ENCODE measurements around the gene C1orf50.
"Not testable (repeated sequence)": the region's sequence is repeated elsewhere in the genome, so short reads cannot be mapped to it uniquely, and the experiment has no call there.

The C1orf50 gene

GRCh38 chr1:42740851-42741580, 26.0 kb upstream of the C1orf50 start:
- DNase-seq = no peak

- no peak for DNase-seq
Observed at GRCh38 chr1:42741706-42742105, 25.3 kb upstream of the C1orf50 start.

DNA sequence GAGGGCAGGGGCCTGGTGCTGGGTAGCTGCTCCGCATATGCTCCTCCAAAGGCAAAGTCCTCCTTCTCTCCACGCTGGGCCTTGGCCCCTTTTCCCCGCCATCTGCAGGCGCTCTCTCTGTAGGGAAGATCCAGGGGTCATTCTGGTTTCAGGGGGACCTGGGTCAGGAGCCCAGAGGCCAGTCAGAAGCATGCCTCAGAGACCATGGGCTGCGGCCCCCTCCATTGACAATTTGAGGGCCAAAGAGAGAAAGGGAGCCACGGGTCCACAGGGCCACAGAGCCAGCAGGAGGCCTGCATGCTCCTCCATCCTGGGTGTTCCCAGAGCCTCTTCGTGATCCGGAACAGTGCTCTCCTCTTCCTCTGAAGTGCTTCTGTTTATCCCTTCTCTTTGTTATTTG, 24.9 kb upstream of the C1orf50 start:
- no peak for DNase-seq

DNA sequence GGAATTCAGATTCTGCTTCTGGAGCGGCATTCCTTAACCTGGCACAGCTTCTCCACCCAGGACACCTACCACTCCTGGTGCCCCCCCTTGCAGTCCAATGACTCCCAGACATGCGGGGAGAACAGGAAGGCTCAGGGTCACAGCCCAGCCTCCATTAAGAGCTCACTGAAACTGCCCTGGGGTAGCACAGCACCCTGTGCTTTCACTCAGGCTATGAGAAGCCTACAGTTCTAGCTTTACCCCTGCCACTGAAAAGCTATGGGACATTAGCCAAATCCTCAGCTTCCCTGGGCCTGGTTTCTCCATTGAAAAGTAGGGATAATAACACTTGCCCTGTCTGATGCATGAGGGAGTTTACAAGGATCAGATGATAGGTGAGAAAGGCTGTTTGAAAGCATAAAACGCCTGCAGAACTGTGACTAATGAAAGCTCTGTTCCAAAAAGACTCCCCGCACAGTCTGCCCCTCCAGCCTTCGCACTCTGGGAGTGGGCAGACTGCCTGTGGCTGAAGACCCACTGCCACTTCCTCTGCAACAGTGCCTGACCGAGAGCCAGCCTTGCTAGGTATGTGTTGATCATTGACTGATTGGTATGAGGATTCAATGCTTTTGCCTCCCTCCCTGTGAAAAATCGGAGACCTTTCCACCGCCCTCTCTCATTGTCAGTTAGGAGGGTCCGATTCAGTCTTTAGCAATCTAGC, 24.3 kb upstream of the C1orf50 start:
- no peak for DNase-seq

- no peak for DNase-seq
Observed at GRCh38 chr1:42743317-42744147, 23.5 kb upstream of the C1orf50 start.

DNA sequence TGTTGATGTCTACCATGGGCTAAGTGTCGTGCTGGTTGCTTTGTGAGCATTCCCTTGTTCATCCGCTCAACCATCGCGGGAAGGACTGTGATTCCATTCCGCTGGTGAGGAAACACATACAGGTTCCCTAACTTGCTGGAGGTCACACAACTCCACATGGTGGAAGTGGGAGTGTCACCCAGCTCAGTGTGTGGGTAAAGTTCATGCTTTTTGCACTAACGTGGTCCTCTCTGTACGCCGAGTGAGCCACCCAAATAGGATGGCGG, 23.0 kb upstream of the C1orf50 start:
- DNase-seq = no peak

DNA sequence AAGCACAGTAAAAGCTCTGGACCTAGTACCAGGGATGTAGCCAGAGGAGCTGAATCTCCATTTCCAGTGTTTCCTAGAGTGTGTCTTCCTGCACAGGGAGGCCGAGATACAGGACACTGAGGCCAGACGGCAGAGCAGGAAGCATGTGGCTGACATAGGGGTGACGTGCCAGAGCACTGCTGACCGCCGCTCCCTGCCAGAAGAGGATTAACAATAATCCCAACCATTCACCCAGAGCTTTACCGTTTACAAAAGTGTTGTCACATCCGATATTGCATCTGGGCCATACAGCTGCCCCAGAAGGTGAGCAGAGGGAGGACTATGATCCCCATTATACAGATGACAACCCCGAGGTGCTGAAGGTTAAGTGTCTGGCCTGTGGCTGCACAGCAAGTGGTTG, 21.2 kb upstream of the C1orf50 start:
- DNase-seq = no peak

DNA sequence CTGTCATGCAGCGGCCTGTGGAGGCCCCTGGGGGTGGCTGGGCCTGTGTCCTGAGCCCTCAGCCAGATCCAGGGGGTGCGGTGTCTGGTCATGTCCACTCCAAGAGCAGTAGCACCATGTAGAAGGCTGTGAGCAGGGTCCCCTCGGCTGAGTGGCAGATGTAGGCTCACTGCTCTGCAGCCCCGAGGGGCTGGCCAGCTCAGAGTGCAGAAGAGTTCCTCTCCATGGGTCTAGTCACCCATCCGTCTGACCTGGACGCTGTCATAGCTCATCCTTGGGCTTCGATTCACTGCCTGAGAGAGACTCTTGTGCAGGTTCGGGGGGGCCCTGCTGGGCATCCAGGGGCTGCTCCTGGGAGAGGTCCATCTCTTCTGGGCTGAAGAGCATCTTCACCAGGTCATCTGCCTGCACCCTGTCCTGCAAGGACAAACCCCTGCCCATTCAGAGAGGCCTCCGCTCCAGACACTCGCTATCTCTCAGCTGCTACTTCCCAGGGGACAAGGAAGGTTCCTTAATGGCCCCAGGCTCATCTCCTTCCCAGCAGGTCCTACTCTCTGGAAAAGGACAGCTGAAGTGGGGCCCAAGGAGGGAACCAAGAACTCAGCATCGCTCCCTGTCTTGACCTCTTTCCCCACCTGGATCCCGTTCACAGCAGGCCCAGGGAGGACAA, 20.5 kb upstream of the C1orf50 start:
- no peak for DNase-seq

GRCh38 chr1:42747125-42747524, 19.9 kb upstream of the C1orf50 start:
- peak; percentile 26 for DNase-seq

DNA sequence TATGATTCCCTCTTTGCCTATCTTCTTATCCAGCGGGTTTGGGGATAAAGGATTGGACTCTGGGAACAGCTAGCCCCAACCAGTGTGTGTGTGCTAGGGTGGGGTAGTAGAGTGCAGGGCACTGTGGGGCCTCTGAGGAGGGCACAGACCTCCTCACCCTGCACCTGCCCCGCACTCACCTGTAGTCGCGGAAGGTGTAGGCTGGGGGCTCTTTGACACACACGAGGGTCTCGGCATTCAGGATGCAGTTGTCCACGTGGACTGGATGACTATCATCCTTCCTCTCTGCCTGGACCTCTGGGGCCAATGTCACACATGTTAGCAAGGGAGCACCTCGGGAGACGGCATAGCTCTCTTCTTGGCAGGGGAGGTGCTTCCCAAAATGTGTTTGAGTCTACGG, 19.0 kb upstream of the C1orf50 start:
- no peak for DNase-seq

DNA sequence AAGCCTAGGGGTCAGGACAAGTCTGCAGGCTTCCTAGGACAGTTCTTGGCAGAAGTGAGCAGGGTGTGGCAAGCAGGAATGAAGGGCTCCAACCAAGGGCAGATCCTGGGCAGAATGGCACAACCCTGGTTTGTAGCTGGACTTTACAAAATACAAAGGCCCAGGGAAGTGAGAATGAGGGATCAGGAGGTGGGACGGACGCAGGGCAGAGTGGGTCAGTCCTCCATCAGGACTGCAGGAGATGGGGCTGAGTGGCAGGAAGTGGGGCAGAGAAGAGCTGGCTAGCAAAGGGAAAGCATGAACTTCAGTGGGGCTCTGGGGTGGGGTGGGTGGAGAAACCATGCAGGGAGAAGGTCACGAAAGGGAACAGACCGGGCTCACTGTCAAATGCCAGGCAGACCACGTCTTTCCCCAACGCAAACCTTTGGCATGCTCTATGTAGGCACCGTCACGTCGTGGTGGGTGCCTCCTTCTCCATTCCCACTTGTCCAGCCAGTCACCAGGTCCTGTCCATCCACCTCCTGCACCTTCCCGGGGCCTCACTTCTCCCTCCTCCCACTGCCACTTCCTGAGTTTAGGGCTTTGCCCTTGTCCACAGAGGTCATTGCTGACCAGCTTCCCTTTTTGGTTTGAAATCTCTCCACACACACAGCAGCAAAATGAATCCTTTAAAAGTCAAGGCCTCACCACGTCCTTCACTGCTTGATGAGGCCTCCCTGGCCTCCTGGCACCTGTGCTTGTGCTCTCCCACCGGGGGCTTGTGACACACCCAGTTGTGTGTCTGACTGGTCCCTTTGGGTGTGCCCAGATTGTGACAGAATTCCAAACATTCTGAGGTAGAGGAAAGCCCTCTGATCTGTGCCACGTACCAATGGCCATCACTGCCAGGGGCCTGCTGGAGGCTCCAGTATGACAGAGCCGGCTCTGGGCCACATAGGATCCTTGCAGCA, 18.3 kb upstream of the C1orf50 start:
- no peak for DNase-seq

- no peak for DNase-seq
Observed at GRCh38 chr1:42750041-42750440, 17.0 kb upstream of the C1orf50 start.

DNA sequence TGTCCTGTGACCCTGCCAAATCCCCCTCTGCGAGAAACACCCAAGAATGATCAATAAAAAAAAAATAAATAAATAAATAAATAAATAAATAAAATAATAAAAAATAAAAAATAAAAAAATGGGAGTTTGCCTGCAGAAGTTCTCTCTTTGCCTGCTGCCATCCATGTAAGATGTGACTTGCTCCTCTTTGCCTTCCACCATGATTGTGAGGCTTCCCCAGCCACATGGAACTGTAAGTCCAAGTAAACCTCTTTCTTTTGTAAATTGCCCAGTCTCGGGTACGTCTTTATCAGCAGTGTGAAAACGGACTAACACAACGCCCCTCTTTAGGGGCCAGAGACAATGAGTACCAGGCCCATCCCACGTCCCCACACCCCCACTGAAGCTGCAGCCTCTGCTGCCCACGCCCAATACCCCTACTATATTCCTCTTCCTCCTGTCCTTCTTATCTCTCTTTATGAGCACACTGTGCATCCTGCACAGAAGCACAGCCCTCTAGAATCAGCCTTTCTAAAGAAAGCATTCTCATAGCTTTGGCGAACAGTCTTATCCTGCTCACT, 15.5 kb upstream of the C1orf50 start:
- not testable (repeated sequence) for DNase-seq

- no peak for DNase-seq
Observed at GRCh38 chr1:42752284-42752683, 14.8 kb upstream of the C1orf50 start.

GRCh38 chr1:42753070-42753469, 14.0 kb upstream of the C1orf50 start:
- no peak for DNase-seq

DNA sequence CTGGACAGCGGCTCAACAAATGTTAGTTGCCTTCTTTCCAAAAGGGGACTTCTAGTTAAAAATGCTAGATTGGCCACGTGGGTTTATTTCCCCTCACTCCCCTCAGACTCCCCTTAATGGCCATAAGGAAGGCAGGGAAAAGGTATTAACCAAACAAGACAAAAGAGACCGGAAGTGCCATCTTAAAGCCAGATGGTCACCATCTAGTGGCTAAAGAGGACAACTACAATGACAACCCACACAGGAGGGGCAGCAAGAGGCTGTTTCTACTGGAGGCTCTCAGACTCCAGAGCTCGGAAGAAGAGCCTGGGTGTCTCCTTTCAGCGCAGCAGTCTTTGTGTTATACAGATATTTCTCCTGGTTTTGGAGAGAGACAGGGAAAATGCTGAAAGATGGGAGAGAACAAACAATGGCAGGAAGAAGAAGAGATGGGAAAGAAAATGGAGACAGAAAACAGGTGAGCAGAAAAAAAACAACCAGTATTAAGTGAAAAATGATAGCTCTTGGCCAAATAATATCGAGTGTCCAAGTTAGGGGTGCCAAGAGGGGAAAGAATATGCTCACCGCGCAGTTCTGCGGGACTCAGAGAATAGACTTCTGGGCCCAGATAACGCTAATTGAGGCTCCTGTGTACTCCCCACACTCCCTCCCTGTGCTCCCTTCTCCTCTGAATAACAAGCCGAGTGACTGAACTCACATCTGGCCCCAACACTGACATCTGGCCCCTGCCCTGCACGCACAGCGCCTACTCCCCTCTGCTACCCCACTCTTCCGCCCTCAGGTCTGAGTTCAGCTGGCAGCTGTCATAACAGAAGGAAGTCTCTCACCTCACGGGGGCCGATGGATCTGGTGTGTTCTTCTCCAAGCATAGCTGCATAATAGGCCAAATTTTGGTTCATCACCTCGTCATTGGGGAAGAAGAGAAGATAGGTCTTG, 9.8 kb upstream of the C1orf50 start:
- peak; percentile 57 for DNase-seq

GRCh38 chr1:42757892-42758275, 9.2 kb upstream of the C1orf50 start:
- no peak for DNase-seq

DNA sequence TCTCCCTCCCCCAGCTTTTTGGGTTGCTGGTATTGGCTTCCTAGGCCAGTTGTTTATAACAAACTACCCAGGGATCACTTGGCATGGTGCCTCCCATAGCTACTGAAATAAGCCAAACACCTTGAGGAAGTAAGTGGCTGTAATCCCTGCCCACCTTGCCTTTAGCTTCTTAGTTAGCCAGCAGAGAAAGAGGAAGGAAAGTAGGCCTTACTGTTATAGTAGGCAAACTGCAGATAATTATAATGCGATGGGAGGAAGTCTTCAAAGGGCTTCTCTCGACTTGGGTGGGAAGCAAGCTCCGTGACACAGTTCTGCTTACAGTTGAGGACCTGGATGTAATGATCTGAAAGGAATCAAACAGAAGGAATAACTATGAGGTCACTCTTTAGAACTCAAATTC, 8.4 kb upstream of the C1orf50 start:
- no peak for DNase-seq

DNA sequence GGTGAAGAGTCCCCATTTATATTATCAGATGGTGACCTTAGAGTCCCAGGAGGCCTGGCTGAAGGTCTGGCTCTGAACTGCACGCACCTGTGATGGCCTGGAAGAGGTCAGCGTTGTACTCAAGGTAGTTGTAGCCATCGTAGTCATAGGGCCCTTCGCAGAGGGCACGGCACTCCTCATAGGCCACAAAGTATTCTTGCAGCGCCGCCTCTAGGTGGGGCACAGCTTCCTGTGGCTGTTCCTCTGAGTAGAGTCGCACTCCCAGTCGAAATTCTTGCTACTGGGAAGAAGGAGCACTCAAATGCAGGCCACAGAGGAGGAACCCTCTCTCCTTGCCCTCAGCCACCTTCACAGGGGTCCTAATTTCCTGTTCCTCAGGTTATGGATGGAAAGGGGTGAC, 7.9 kb upstream of the C1orf50 start:
- no peak for DNase-seq

DNA sequence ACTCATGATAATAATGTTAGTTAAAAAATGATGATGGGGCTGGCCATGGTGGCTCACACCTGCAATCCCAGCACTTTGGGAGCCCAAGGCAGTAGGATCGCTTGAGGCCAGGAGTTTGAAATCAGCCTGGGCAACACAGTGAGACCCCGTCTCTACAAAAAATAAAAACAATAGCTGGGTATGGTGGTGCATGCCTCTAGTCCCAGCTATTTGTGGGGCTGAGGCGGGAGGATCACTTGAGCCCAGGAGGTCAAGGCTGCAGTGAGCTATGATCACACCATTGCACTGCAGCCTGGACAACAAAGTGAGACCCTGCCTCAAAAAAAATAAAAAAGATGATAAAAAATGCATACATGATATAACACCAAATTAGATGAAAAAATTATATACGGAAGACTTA, 5.5 kb upstream of the C1orf50 start:
- DNase-seq = no peak

DNA sequence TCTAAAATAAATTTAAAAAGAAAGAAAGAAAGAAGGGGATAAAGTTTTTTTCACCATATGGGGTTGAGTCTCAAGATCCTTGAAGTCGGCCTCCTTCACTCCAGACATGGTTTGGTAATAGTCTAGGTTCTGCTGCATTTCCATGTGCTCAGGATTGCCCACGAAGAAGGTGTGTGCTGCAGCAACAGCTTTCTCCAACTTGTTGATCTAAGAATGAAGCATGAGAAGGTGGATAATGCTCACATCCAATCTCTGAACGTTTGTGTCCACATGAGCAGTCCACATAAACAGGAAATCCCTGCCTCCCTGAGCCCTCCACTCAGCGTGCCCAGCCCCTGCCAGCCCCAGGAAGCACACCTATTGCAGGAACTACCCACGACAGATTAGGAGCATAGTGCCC, 4.8 kb upstream of the C1orf50 start:
- no peak for DNase-seq

Measured in NCI-H1092 (cell line).